GM12878 (cell line): ENCODE measurements around the gene PKD1. TPM values are rescaled to one million over a fixed set of nuclear protein-coding genes. Genes with fewer than 3 reads are reported as not detected.
A peak's percentile ranks its signal among the peaks of the same experiment; 100 is the strongest.

Experiments
- ATAC-seq: fragments of 200-7000 bp; cut with Tn5 transposase; 3 replicates; pipeline ENCODE4 v1.9.1; 2020; ENCODE audit warnings: mild to moderate bottlenecking, moderate library complexity
- BruUV-seq: library from RNA; stranded (reverse); fragments of 400-500 nt; replicated peaks from 2 replicates; lab custom pipeline; 2021; lab: Mats Ljungman, UMichigan
- CTCF ChIA-PET: fragments of 300-600 bp; sonication (Branson Sonifier 250); formaldehyde crosslinking; extraction: SDS; loops from one replicate; lab custom pipeline; 2021; ENCODE audit warnings: inconsistent platforms; lab: Yijun Ruan, JAX
- POLR2A ChIA-PET: fragments of 350-600 bp; formaldehyde crosslinking; extraction: SDS; loops from one replicate; lab custom pipeline; 2021; ENCODE audit warnings: inconsistent platforms; lab: Charles Lee
- RAD21 ChIA-PET: fragments of 300-600 bp; sonication (Branson Sonifier 250); formaldehyde crosslinking; loops from one replicate; lab custom pipeline; 2023; ENCODE audit warnings: antibody characterized with exemption; ENCODE audit not compliant: unreplicated experiment; lab: Charles Lee
- SMC1A ChIA-PET: fragments of 300-600 bp; sonication (Branson Sonifier 250); formaldehyde crosslinking; loops from one replicate; lab custom pipeline; 2023; ENCODE audit not compliant: unreplicated experiment, uncharacterized antibody; lab: Charles Lee
- DNase-seq: peaks from one replicate; pipeline ENCODE4 v3.0.0-alpha.2; 2011; ENCODE audit warnings: low read depth, low spot score
- FAIRE-seq: peaks from 3 replicates; lab custom pipeline; 2011; peaks lifted over from hg19 to GRCh38; lab: Jason Lieb, UNC
- H2AFZ ChIP-seq: 2 replicates; pipeline ENCODE4 v1.6.0; 2011; ENCODE audit warnings: low read depth, low read length, control low read depth; ENCODE audit not compliant: control insufficient read depth
- H3K27ac ChIP-seq: 2 replicates; pipeline ENCODE4 v1.5.1; 2011; ENCODE audit warnings: control low read depth; ENCODE audit not compliant: control insufficient read depth, insufficient read depth
- H3K27me3 ChIP-seq, 2 experiments: replicated peaks in 1 of 2; 2 replicates each; pipeline versions ENCODE4 v1.6.0 to v1.6.1; 2011; ENCODE audit warnings: low read length in 1 of 2; ENCODE audit not compliant: control insufficient read depth in 2 of 2, insufficient read depth in 2 of 2
- H3K36me3 ChIP-seq, 2 experiments: 2 replicates each; pipeline ENCODE4 v1.5.1; 2011; ENCODE audit warnings: low read length in 1 of 2; ENCODE audit not compliant: control insufficient read depth in 2 of 2, insufficient read depth in 2 of 2
- H3K4me1 ChIP-seq: 2 replicates; pipeline ENCODE4 v1.6.1; 2011; ENCODE audit warnings: mild to moderate bottlenecking, low read length, moderate library complexity, mixed read lengths; ENCODE audit not compliant: control insufficient read depth, insufficient read depth
- H3K4me2 ChIP-seq: 2 replicates; pipeline ENCODE4 v1.6.0; 2011; ENCODE audit warnings: control low read depth; ENCODE audit not compliant: control insufficient read depth, insufficient read depth
- H3K4me3 ChIP-seq: fragments of 200-600 bp; sonication (generic); 2 replicates; pipeline ENCODE4 v1.5.1; 2016
- H3K79me2 ChIP-seq: 2 replicates; pipeline ENCODE4 v1.6.0; 2011; ENCODE audit warnings: low read length; ENCODE audit not compliant: control insufficient read depth, insufficient read depth
- H3K9ac ChIP-seq: 2 replicates; pipeline ENCODE4 v1.8.0; 2011; ENCODE audit warnings: low read length, control low read depth, mixed read lengths; ENCODE audit not compliant: control insufficient read depth, insufficient read depth
- H3K9me3 ChIP-seq: replicated peaks from 3 replicates; pipeline ENCODE4 v1.5.1; 2011; ENCODE audit warnings: mild to moderate bottlenecking, low read length; ENCODE audit not compliant: control insufficient read depth, insufficient read depth
- H4K20me1 ChIP-seq: 2 replicates; pipeline ENCODE4 v1.6.0; 2011; ENCODE audit not compliant: control insufficient read depth, insufficient read depth
- CBX5 ChIP-seq: sonication (generic); IDR thresholded peaks from 2 replicates; pipeline ENCODE4 v1.6.1; 2016; ENCODE audit warnings: low read depth, moderate library complexity, mild to moderate bottlenecking, inconsistent platforms
- FOXK2 ChIP-seq: fragments of 450-650 bp; IDR thresholded peaks from 2 replicates; pipeline ENCODE4 v1.6.1; 2017; ENCODE audit warnings: mild to moderate bottlenecking, moderate library complexity
- GABPA ChIP-seq: IDR thresholded peaks from 2 replicates; pipeline ENCODE4 v1.6.1; 2014; ENCODE audit warnings: antibody characterized with exemption, low read depth, mild to moderate bottlenecking, inconsistent platforms
- GATAD2B ChIP-seq: fragments of 450-650 bp; conservative IDR thresholded peaks from 2 replicates; pipeline ENCODE4 v1.6.1; 2017; ENCODE audit warnings: low read depth, mild to moderate bottlenecking, moderate library complexity
- HDAC2 ChIP-seq: fragments of 200-600 bp; sonication (generic); IDR thresholded peaks from 2 replicates; pipeline ENCODE4 v1.6.1; 2017
- NFYA ChIP-seq: IDR thresholded peaks from 2 replicates; pipeline ENCODE4 v1.6.1; 2011; ENCODE audit warnings: low read depth, mild to moderate bottlenecking, low read length, improper control_type of control experiment, borderline replicate concordance
- RELA ChIP-seq: fragments of 450-650 bp; IDR thresholded peaks from 2 replicates; pipeline ENCODE4 v1.8.0; 2014; ENCODE audit warnings: borderline replicate concordance; ENCODE audit not compliant: partially characterized antibody
- RFX5 ChIP-seq: IDR thresholded peaks from 2 replicates; pipeline ENCODE4 v1.6.1; 2011; ENCODE audit warnings: low read depth, low read length, improper control_type of control experiment
- STAT3 ChIP-seq: IDR thresholded peaks from 2 replicates; pipeline ENCODE4 v1.6.1; 2011; ENCODE audit warnings: low read depth, low read length, improper control_type of control experiment
- ZNF207 ChIP-seq: fragments of 450-650 bp; IDR thresholded peaks from 2 replicates; pipeline ENCODE4 v1.6.1; 2014; ENCODE audit warnings: antibody characterized with exemption, mild to moderate bottlenecking, borderline replicate concordance
- WGBS: methylation state at CpG from one replicate; pipeline ENCODE4 v1.1.6; 2016; ENCODE audit warnings: low lambda C conversion rate; ENCODE audit not compliant: insufficient replicate concordance, insufficient coverage; ENCODE audit errors: missing lambda C conversion rate; 5-methylcytosine and 5-hydroxymethylcytosine counted together
- in situ Hi-C: fragments of 300-500 bp; cut with MboI; formaldehyde crosslinking; loops from 9 replicates; pipeline ENCODE4 v1.14.3; 2018; ENCODE audit warnings: mixed read lengths
- intact Hi-C: fragments of 100-400 bp; cut with micrococcal nuclease; formaldehyde crosslinking; loops from one replicate; pipeline ENCODE4 v1.14.2; 2022; ENCODE audit not compliant: unreplicated experiment
- polyA plus RNA-seq, 11 experiments: library from polyadenylated mRNA; depleted of rRNA in 4 of 11; unstranded in 6 of 11; stranded (reverse) in 5 of 11; fragments of >200 nt; fragmentation: Nextera tagmentation in 4 of 11; fragmentation: Illumina TruSeq in 1 of 11; extraction: Ambion mirVana in 4 of 11; extraction: Trizol in 1 of 11; gene quantifications; 1 replicate in 1 of 11; 2 replicates in 10 of 11; pipeline versions ENCODE4 v1.2.1 to v1.2.3, GENCODE V29; 2011 to 2016; ENCODE audit warnings: inconsistent platforms in 2 of 11, missing spikeins in 2 of 11, low read depth in 1 of 11
- total RNA-seq, 4 experiments: library from RNA; depleted of rRNA in 3 of 4; stranded (reverse); fragments of >200 nt in 3 of 4; fragmentation: Illumina TruSeq in 1 of 4; extraction: Trizol in 1 of 4; gene quantifications; 2 replicates each; pipeline versions ENCODE4 v1.2.1 to v1.2.3, GENCODE V29; 2013 to 2021
- TF ChIP-seq, protein P1 (sequence below): IDR thresholded peaks from 2 replicates; pipeline ENCODE4 v1.6.1; 2012; ENCODE audit warnings: mild to moderate bottlenecking, low read depth, low read length
- TF ChIP-seq, protein P2 (sequence below): IDR thresholded peaks from 2 replicates; pipeline ENCODE4 v1.6.1; 2011; ENCODE audit warnings: mild to moderate bottlenecking, low read depth, low read length, moderate library complexity; ENCODE audit not compliant: insufficient replicate concordance
- TF ChIP-seq, protein P3 (sequence below): IDR thresholded peaks from 2 replicates; pipeline ENCODE4 v1.6.1; 2012; ENCODE audit warnings: low read length, inconsistent platforms
- TF ChIP-seq, protein P4 (sequence below): fragments of 450-650 bp; IDR thresholded peaks from 2 replicates; pipeline ENCODE4 v1.6.1; 2017; ENCODE audit warnings: low read depth, mild to moderate bottlenecking, moderate library complexity

Gene PKD1
- total and polyA plus RNA-seq, 10 of the 15 experiments (the other 5 are each of a cell fraction or from before 2014, with no cell fraction given) = 0.11 to 62.0 (median 6.1) TPM

DNA sequence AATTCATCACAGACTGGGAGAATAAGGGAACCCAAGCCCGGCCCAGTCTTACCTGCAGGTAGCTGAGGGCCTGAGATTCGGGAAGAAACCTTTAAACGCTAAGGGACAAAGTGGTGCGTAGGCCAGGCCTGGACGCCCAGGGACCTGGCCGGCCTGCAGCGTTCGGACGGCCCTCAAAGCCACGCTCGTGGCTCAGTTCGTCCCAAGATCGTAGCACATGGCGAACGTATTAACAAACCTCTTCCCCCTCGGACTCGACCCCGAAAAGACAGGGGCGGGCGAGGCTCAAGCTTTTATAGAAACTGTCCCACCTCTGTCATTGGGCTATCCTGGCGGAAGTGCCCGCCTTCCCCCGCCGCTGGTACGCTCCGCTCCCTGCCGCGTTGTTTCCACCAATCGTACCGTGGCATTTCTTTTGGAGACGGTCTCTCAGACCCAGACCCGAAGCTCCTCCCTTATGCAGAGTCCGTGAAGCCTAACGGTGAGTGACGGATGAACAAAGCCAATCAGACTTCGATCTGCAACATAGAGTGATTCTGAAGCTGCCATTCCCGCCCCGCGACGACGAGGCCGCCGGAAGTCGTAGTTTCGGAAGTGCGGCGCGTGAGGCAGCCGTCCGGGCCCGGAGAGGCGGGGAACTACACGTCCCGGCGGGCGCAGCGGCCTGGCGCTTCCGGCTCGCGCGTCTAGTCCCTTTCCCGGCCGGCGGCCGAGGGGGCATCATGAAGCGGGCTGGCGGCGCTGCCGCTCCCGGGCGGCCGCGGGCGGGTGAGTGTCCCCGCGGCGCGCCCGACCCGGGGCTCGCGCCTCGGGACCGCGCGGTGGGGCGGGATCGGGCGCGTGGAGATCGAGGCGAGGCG lies 19.6 kb upstream of the PKD1 start, which contains the start of gene TRAF7:
Gene TRAF7 (plus strand): TSS at position 692 of the 860 bp plus-strand sequence. CDS start 8,139 bp downstream, outside the sequence.
- intact Hi-C loops (loop anchor here (5.0 kb wide), 1 partner anchor 107 kb away; no protein-coding TSS in a partner anchor), in situ Hi-C loops (no loop called here)
- Histone ChIP-seq H3K27me3 (no peaks in the 10 kb centered on the region), H3K36me3 (peaks cover 0 to 20% of the 10 kb centered on the region in 2 experiments; a peak in 2 of 4 replicates), H3K27ac (peak within 1 kb of the TSS; percentile 94), H3K79me2 (peaks cover 75% of the 10 kb centered on the region), H3K9ac (peak within 1 kb of the TSS; percentile 100), H3K9me3 (no peaks in the 10 kb centered on the region), H3K4me2 (peak within 1 kb of the TSS; percentile 89), H3K4me1 (peaks cover 45% of the 10 kb centered on the region), H4K20me1 (peaks cover 9% of the 10 kb centered on the region; the same call in 1 of the 2 replicates), H2AFZ (no peak within 1 kb of the TSS), H3K4me3 (peak within 1 kb of the TSS; percentile 99)
- POLR2A ChIA-PET = interaction anchor here (0.6 to 2.4 kb wide), 22 partner anchors 9 to 1902 kb away, joined by 3 to 16 read pairs (median 5); partner anchors contain the start of genes ATP6V0C, ECI1, JPT2 and NTHL1
- BruUV-seq = no TSS peak
- CTCF ChIA-PET = interaction anchor here (0.7 to 2.4 kb wide), 11 partner anchors 14 to 750 kb away, joined by 3 to 24 read pairs (median 4); partner anchors contain the start of genes ECI1, NOXO1 and PKD1
- WGBS = 2% methylated on average over 81 of the region's 94 CpGs
- peak; percentile 88 for ATAC-seq
- FAIRE-seq = peak; percentile 99
- SMC1A ChIA-PET = interaction anchor here (0.6 to 1.8 kb wide), 10 partner anchors 10 to 373 kb away, joined by 3 to 6 read pairs (median 4); partner anchors contain the start of genes ECI1, NUBP2, PGP and PKD1
- RAD21 ChIA-PET = interaction anchor here (0.8 to 2.3 kb wide), 11 partner anchors 15 to 275 kb away, joined by 3 to 14 read pairs (median 4); partner anchors contain the start of genes ECI1, MSRB1, NTHL1 and PGP
- DNase-seq = peak; percentile 100
- TF ChIP-seq RELA = peak; percentile 66
- no peak for TF ChIP-seq FOXK2
- TF ChIP-seq, protein P1, sequence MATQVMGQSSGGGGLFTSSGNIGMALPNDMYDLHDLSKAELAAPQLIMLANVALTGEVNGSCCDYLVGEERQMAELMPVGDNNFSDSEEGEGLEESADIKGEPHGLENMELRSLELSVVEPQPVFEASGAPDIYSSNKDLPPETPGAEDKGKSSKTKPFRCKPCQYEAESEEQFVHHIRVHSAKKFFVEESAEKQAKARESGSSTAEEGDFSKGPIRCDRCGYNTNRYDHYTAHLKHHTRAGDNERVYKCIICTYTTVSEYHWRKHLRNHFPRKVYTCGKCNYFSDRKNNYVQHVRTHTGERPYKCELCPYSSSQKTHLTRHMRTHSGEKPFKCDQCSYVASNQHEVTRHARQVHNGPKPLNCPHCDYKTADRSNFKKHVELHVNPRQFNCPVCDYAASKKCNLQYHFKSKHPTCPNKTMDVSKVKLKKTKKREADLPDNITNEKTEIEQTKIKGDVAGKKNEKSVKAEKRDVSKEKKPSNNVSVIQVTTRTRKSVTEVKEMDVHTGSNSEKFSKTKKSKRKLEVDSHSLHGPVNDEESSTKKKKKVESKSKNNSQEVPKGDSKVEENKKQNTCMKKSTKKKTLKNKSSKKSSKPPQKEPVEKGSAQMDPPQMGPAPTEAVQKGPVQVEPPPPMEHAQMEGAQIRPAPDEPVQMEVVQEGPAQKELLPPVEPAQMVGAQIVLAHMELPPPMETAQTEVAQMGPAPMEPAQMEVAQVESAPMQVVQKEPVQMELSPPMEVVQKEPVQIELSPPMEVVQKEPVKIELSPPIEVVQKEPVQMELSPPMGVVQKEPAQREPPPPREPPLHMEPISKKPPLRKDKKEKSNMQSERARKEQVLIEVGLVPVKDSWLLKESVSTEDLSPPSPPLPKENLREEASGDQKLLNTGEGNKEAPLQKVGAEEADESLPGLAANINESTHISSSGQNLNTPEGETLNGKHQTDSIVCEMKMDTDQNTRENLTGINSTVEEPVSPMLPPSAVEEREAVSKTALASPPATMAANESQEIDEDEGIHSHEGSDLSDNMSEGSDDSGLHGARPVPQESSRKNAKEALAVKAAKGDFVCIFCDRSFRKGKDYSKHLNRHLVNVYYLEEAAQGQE = peak; percentile 48; the same call in 1 of the 2 replicates
- no peak for TF ChIP-seq STAT3
- TF ChIP-seq NFYA = peak; percentile 58
- TF ChIP-seq CBX5 = no peak
- no peak for TF ChIP-seq RFX5
- no peak for TF ChIP-seq HDAC2
- TF ChIP-seq, protein P2, sequence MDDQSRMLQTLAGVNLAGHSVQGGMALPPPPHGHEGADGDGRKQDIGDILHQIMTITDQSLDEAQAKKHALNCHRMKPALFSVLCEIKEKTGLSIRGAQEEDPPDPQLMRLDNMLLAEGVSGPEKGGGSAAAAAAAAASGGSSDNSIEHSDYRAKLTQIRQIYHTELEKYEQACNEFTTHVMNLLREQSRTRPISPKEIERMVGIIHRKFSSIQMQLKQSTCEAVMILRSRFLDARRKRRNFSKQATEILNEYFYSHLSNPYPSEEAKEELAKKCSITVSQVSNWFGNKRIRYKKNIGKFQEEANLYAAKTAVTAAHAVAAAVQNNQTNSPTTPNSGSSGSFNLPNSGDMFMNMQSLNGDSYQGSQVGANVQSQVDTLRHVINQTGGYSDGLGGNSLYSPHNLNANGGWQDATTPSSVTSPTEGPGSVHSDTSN = peak; percentile 94
- peak; percentile 90 for TF ChIP-seq ZNF207
- TF ChIP-seq, protein P3, sequence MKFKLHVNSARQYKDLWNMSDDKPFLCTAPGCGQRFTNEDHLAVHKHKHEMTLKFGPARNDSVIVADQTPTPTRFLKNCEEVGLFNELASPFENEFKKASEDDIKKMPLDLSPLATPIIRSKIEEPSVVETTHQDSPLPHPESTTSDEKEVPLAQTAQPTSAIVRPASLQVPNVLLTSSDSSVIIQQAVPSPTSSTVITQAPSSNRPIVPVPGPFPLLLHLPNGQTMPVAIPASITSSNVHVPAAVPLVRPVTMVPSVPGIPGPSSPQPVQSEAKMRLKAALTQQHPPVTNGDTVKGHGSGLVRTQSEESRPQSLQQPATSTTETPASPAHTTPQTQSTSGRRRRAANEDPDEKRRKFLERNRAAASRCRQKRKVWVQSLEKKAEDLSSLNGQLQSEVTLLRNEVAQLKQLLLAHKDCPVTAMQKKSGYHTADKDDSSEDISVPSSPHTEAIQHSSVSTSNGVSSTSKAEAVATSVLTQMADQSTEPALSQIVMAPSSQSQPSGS = no peak
- TF ChIP-seq GABPA = no peak
- peak; percentile 44 for TF ChIP-seq GATAD2B
- TF ChIP-seq, protein P4, sequence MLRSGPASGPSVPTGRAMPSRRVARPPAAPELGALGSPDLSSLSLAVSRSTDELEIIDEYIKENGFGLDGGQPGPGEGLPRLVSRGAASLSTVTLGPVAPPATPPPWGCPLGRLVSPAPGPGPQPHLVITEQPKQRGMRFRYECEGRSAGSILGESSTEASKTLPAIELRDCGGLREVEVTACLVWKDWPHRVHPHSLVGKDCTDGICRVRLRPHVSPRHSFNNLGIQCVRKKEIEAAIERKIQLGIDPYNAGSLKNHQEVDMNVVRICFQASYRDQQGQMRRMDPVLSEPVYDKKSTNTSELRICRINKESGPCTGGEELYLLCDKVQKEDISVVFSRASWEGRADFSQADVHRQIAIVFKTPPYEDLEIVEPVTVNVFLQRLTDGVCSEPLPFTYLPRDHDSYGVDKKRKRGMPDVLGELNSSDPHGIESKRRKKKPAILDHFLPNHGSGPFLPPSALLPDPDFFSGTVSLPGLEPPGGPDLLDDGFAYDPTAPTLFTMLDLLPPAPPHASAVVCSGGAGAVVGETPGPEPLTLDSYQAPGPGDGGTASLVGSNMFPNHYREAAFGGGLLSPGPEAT = peak; percentile 40; the same call in 1 of the 2 replicates
